ENCODE results near the gene TMEM63A. TPM values are rescaled to one million over a fixed set of nuclear protein-coding genes. Genes with fewer than 3 reads are reported as not detected.

TMEM63A gene
- total RNA-seq, 1 donor from 2014 or later = 5.1 TPM

- no peaks in the 10 kb centered on the region for H3K27me3 Mint-ChIP-seq (ENCODE audit: insufficient read depth, low read depth)
- H3K9ac ChIP-seq = no peak overlapping the region
- H3K4me2 ChIP-seq = no peak overlapping the region
- H4K20me1 ChIP-seq (ENCODE audit: low read depth) = no peaks in the 10 kb centered on the region
- H3K9me3 ChIP-seq (ENCODE audit: low read depth) = no peaks in the 10 kb centered on the region
- no peak overlapping the region for H3K27ac Mint-ChIP-seq
- H2AFZ ChIP-seq (replicated peaks) = no peak overlapping the region
- DNase-seq (ENCODE audit: low spot score) = no peak
- H3K9me3 Mint-ChIP-seq = no peaks in the 10 kb centered on the region
- TF ChIP-seq CTCF (IDR thresholded peaks at IDR 0.05) = no peak
- no peak for TF ChIP-seq EZH2phosphoT487 (IDR thresholded peaks at IDR 0.05)
- TF ChIP-seq EZH2 (IDR thresholded peaks at IDR 0.05) = no peak
- no peaks in the 10 kb centered on the region for H3K36me3 ChIP-seq
- H3F3A ChIP-seq (ENCODE audit: low read depth) = no peaks in the 10 kb centered on the region
- H3K36me3 Mint-ChIP-seq = peaks cover 13% of the 10 kb centered on the region
- no peaks in the 10 kb centered on the region for H3K79me2 ChIP-seq (ENCODE audit: low read depth)
- peaks cover 10% of the 10 kb centered on the region for H3K4me1 Mint-ChIP-seq
- H3K4me3 ChIP-seq = no peak overlapping the region
- H3K4me1 ChIP-seq = no peaks in the 10 kb centered on the region
- H3K4me3 Mint-ChIP-seq = no peak overlapping the region
- no peak overlapping the region for H3K27ac ChIP-seq
- no peaks in the 10 kb centered on the region for H3K27me3 ChIP-seq
Observed at GRCh38 chr1:225843426-225843795, 38.8 kb downstream of the TMEM63A start.

GRCh38 chr1:225842788-225843425 is 39.3 kb downstream of the TMEM63A start:
- H3K4me1 ChIP-seq = no peaks in the 10 kb centered on the region
- no peak overlapping the region for H3K9ac ChIP-seq
- no peaks in the 10 kb centered on the region for H3K9me3 ChIP-seq (ENCODE audit: low read depth)
- H3K27me3 ChIP-seq = no peaks in the 10 kb centered on the region
- no peaks in the 10 kb centered on the region for H3K79me2 ChIP-seq (ENCODE audit: low read depth)
- Mint-ChIP-seq H3K4me3 (peak overlapping the region; percentile 24), H3K9me3 (no peaks in the 10 kb centered on the region), H3K4me1 (peaks cover 5% of the 10 kb centered on the region), H3K27me3 (ENCODE audit: insufficient read depth, low read depth) (no peaks in the 10 kb centered on the region), H3K36me3 (peaks cover 11% of the 10 kb centered on the region), H3K27ac (peak overlapping the region; percentile 40)
- H3F3A ChIP-seq (ENCODE audit: low read depth) = no peaks in the 10 kb centered on the region
- H2AFZ ChIP-seq (replicated peaks) = no peak overlapping the region
- no peaks in the 10 kb centered on the region for H3K36me3 ChIP-seq
- no peak overlapping the region for H3K4me2 ChIP-seq
- no peak for TF ChIP-seq CTCF (IDR thresholded peaks at IDR 0.05)
- no peak for TF ChIP-seq EZH2 (IDR thresholded peaks at IDR 0.05)
- TF ChIP-seq EZH2phosphoT487 (IDR thresholded peaks at IDR 0.05) = no peak
- H4K20me1 ChIP-seq (ENCODE audit: low read depth) = no peaks in the 10 kb centered on the region
- H3K4me3 ChIP-seq = no peak overlapping the region
- no peak overlapping the region for H3K27ac ChIP-seq
- no peak for DNase-seq (ENCODE audit: low spot score)

- no peaks in the 10 kb centered on the region for H3K79me2 ChIP-seq (ENCODE audit: low read depth)
- Mint-ChIP-seq H3K4me1 (peaks cover 4% of the 10 kb centered on the region), H3K9me3 (no peaks in the 10 kb centered on the region), H3K27ac (no peak overlapping the region), H3K36me3 (peaks cover 11% of the 10 kb centered on the region), H3K27me3 (ENCODE audit: insufficient read depth, low read depth) (no peaks in the 10 kb centered on the region), H3K4me3 (no peak overlapping the region)
- no peak overlapping the region for H3K4me3 ChIP-seq
- no peaks in the 10 kb centered on the region for H3K9me3 ChIP-seq (ENCODE audit: low read depth)
- no peak overlapping the region for H3K27ac ChIP-seq
- no peak for TF ChIP-seq EZH2phosphoT487 (IDR thresholded peaks at IDR 0.05)
- TF ChIP-seq CTCF (IDR thresholded peaks at IDR 0.05) = no peak
- no peak for TF ChIP-seq EZH2 (IDR thresholded peaks at IDR 0.05)
- no peaks in the 10 kb centered on the region for H4K20me1 ChIP-seq (ENCODE audit: low read depth)
- no peak for DNase-seq (ENCODE audit: low spot score)
- H3K9ac ChIP-seq = no peak overlapping the region
- no peaks in the 10 kb centered on the region for H3K36me3 ChIP-seq
- no peaks in the 10 kb centered on the region for H3F3A ChIP-seq (ENCODE audit: low read depth)
- no peaks in the 10 kb centered on the region for H3K27me3 ChIP-seq
- no peak overlapping the region for H3K4me2 ChIP-seq
- no peak overlapping the region for H2AFZ ChIP-seq (replicated peaks)
- H3K4me1 ChIP-seq = no peaks in the 10 kb centered on the region
Observed at GRCh38 chr1:225842074-225842473, 40.1 kb downstream of the TMEM63A start.
